ENCODE measurements around the gene NF2.

The NF2 gene

GRCh38 chr22:29722151-29722550 is 118.7 kb downstream of the NF2 start:
- DNase-seq (ENCODE audit: low read depth): peak; percentile 39

- DNase-seq (ENCODE audit: low read depth): no peak
These were observed 119.2 kb downstream of the NF2 start for GRCh38 chr22:29722587-29722986.

- no peak for DNase-seq (ENCODE audit: low read depth)
These were observed 120.3 kb downstream of the NF2 start for GRCh38 chr22:29723766-29724165.

GRCh38 chr22:29724843-29725242 is 121.4 kb downstream of the NF2 start:
- DNase-seq (ENCODE audit: low read depth): no peak

GRCh38 chr22:29726106-29726505 is 122.7 kb downstream of the NF2 start:
- no peak for DNase-seq (ENCODE audit: low read depth)

GRCh38 chr22:29726512-29727130 is 123.2 kb downstream of the NF2 start:
- DNase-seq (ENCODE audit: low read depth): peak; percentile 42

- DNase-seq (ENCODE audit: low read depth): peak; percentile 65
These were observed 123.7 kb downstream of the NF2 start for GRCh38 chr22:29727131-29727523.

- no peak for DNase-seq (ENCODE audit: low read depth)
These were observed 125.7 kb downstream of the NF2 start for GRCh38 chr22:29729161-29729560.

GRCh38 chr22:29731058-29731850 is 127.8 kb downstream of the NF2 start:
- DNase-seq (ENCODE audit: low read depth): no peak

- no peak for DNase-seq (ENCODE audit: low read depth)
These were observed 129.4 kb downstream of the NF2 start for GRCh38 chr22:29732883-29733282.

GRCh38 chr22:29733362-29734201 is 130.1 kb downstream of the NF2 start:
- DNase-seq (ENCODE audit: low read depth): no peak

- no peak for DNase-seq (ENCODE audit: low read depth)
These were observed 131.0 kb downstream of the NF2 start for GRCh38 chr22:29734406-29734805.

GRCh38 chr22:29734838-29735237 is 131.4 kb downstream of the NF2 start:
- DNase-seq (ENCODE audit: low read depth): no peak

GRCh38 chr22:29735416-29735815 is 132.0 kb downstream of the NF2 start:
- DNase-seq (ENCODE audit: low read depth): no peak

- DNase-seq (ENCODE audit: low read depth): no peak
These were observed 134.1 kb downstream of the NF2 start for GRCh38 chr22:29737251-29738117.

- no peak for DNase-seq (ENCODE audit: low read depth)
These were observed 134.8 kb downstream of the NF2 start for GRCh38 chr22:29738118-29738815.

- DNase-seq (ENCODE audit: low read depth): no peak
These were observed 136.0 kb downstream of the NF2 start for GRCh38 chr22:29739346-29739875.

GRCh38 chr22:29740216-29740615 is 136.8 kb downstream of the NF2 start:
- no peak for DNase-seq (ENCODE audit: low read depth)

GRCh38 chr22:29741926-29742325 is 138.5 kb downstream of the NF2 start:
- no peak for DNase-seq (ENCODE audit: low read depth)

- DNase-seq (ENCODE audit: low read depth): no peak
These were observed 138.9 kb downstream of the NF2 start for GRCh38 chr22:29742326-29742725.

- no peak for DNase-seq (ENCODE audit: low read depth)
These were observed 141.5 kb downstream of the NF2 start for GRCh38 chr22:29744902-29745301.
